Measurements from ENCODE around the gene WNT6. TPM values are rescaled to one million over a fixed set of nuclear protein-coding genes. Genes with fewer than 3 reads are reported as not detected.

The WNT6 gene
- total and polyA plus RNA-seq, 4 donors, result 0.08 to 0.54 (median 0.28) TPM

DNA sequence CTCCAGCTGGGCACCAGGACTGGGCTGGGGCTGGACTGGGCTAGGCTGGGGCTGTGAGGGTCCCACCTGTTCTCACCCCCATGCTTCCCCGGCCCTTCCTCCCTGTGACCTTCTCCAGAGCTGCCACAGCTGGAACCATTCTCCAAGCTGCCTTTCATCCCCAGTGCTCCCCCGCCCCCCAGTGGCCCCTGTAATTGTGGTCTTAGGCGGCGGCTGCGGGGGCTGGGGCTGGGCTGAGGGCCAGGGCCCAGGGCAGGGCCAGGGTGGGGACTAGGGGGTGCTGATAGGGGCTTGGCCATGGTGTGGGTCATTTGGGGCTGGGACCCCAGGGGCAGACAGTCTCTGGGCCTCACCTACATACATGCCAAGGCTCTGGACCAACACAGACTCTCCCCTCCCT lies 18.3 kb downstream of the WNT6 start:
- Histone ChIP-seq H3K4me3 (no peak overlapping the region), H3K9ac (ENCODE audit: insufficient read depth in 1 of 2, low read length in 2 of 2) (no peak overlapping the region), H3K4me1 (ENCODE audit: control insufficient read depth in 5 of 5, insufficient read depth in 5 of 5, low read length in 5 of 5) (peaks cover 0 to 18% (median 0%) of the 10 kb centered on the region in 5 donors), H3K9me3 (ENCODE audit: control insufficient read depth in 4 of 4, insufficient read depth in 3 of 4, low read length in 3 of 4) (no peaks in the 10 kb centered on the region), H3K27me3 (ENCODE audit: control insufficient read depth in 3 of 3, insufficient read depth in 3 of 3, low read length in 2 of 3) (peaks cover 10 to 82% (median 67%) of the 10 kb centered on the region in 3 donors), H3K27ac (ENCODE audit: low read depth in 1 of 2, low read length in 1 of 2) (no peak overlapping the region), H3K36me3 (ENCODE audit: control insufficient read depth in 4 of 4, insufficient read depth in 4 of 4, low read length in 4 of 4) (no peaks in the 10 kb centered on the region)
- no peak for TF ChIP-seq CTCF (IDR thresholded peaks at IDR 0.05; ENCODE audit: control extremely low read depth, extremely low read depth)
- DNase-seq (no peak), ATAC-seq (ENCODE audit: insufficient read depth, low FRiP score) (no peak)
- 45 to 51% methylated on average over 5 of the region's 5 CpGs for WGBS, 2 donors

DNA sequence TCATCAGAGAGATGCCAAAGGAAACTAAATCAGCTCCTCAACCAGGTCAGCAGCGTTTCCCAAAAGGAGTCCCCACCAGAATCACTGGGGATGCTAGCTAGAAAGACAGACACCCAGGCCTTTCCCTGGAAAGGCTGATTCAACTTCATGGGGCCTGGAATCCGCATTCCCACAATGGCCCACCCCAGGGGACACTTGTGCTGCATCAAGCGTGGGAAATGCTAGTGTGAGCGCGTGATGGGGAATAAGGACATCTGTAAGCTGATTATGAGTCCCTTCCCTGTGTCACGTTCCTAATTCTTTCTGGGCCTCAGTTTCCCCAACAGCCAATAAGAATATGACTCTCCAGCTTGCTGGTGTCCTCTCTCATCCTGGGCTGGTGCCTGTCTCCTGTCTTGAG lies 18.9 kb downstream of the WNT6 start:
- Histone ChIP-seq H3K27me3 (ENCODE audit: control insufficient read depth in 3 of 3, insufficient read depth in 3 of 3, low read length in 2 of 3) (peaks cover 10 to 81% (median 67%) of the 10 kb centered on the region in 3 donors), H3K36me3 (ENCODE audit: control insufficient read depth in 4 of 4, insufficient read depth in 4 of 4, low read length in 4 of 4) (no peaks in the 10 kb centered on the region), H3K4me3 (no peak overlapping the region), H3K4me1 (ENCODE audit: control insufficient read depth in 5 of 5, insufficient read depth in 5 of 5, low read length in 5 of 5) (peaks cover 0 to 19% (median 0%) of the 10 kb centered on the region in 5 donors), H3K27ac (ENCODE audit: low read depth in 1 of 2, low read length in 1 of 2) (no peak overlapping the region), H3K9me3 (ENCODE audit: control insufficient read depth in 4 of 4, insufficient read depth in 3 of 4, low read length in 3 of 4) (no peaks in the 10 kb centered on the region), H3K9ac (ENCODE audit: insufficient read depth in 1 of 2, low read length in 2 of 2) (no peak overlapping the region)
- TF ChIP-seq CTCF (IDR thresholded peaks at IDR 0.05; ENCODE audit: control extremely low read depth, extremely low read depth), result no peak
- DNase-seq (no peak), ATAC-seq (ENCODE audit: insufficient read depth, low FRiP score) (no peak)
- WGBS, 2 donors, result 58 to 60% methylated on average over 6 of the region's 6 CpGs

GRCh38 chr2:218878926-218879761 lies 19.5 kb downstream of the WNT6 start:
- TF ChIP-seq CTCF (IDR thresholded peaks at IDR 0.05; ENCODE audit: control extremely low read depth, extremely low read depth), result no peak
- H3K27me3 ChIP-seq (ENCODE audit: control insufficient read depth in 3 of 3, insufficient read depth in 3 of 3, low read length in 2 of 3), result peaks cover 10 to 81% (median 63%) of the 10 kb centered on the region in 3 donors
- peaks cover 0 to 16% (median 0%) of the 10 kb centered on the region in 5 donors for H3K4me1 ChIP-seq (ENCODE audit: control insufficient read depth in 5 of 5, insufficient read depth in 5 of 5, low read length in 5 of 5)
- H3K36me3 ChIP-seq (ENCODE audit: control insufficient read depth in 4 of 4, insufficient read depth in 4 of 4, low read length in 4 of 4), result no peaks in the 10 kb centered on the region
- no peak overlapping the region for H3K9ac ChIP-seq (ENCODE audit: insufficient read depth in 1 of 2, low read length in 2 of 2)
- no peak overlapping the region for H3K27ac ChIP-seq (ENCODE audit: low read depth in 1 of 2, low read length in 1 of 2)
- ATAC-seq (ENCODE audit: insufficient read depth, low FRiP score), result no peak
- no peak overlapping the region for H3K4me3 ChIP-seq
- no peaks in the 10 kb centered on the region for H3K9me3 ChIP-seq (ENCODE audit: control insufficient read depth in 4 of 4, insufficient read depth in 3 of 4, low read length in 3 of 4)
- 19 to 27% methylated on average over 15 to 16 of the region's 16 CpGs for WGBS, 2 donors
- DNase-seq, result no peak
